CD14-positive monocyte (primary cell): ENCODE measurements around the gene AP1B1. TPM values are rescaled to one million over a fixed set of nuclear protein-coding genes. Genes with fewer than 3 reads are reported as not detected.

ENCODE experiments used
- DNase-seq, 3 donors: peaks; one replicate each; pipeline ENCODE4 v3.0.0-alpha.2; 2011 to 2022
- H2AFZ ChIP-seq: 2 replicates; pipeline ENCODE4 v1.6.0; 2012; ENCODE audit warnings: mild to moderate bottlenecking, low read depth, low read length, inconsistent platforms; ENCODE audit not compliant: insufficient read depth, poor library complexity, severe bottlenecking
- H3K27ac ChIP-seq, 2 donors: 1 replicate in 1 of 2; 2 replicates in 1 of 2; pipeline ENCODE4 v1.5.1; 2012 to 2013; ENCODE audit warnings: low read length in 2 of 2, control low read depth in 1 of 2, inconsistent platforms in 1 of 2, low read depth in 1 of 2, mild to moderate bottlenecking in 1 of 2
- H3K27me3 ChIP-seq, 2 donors: one replicate each; pipeline versions ENCODE4 v1.6.0 to v1.6.1; 2011 to 2013; ENCODE audit warnings: low read length in 2 of 2; ENCODE audit not compliant: control insufficient read depth in 2 of 2, insufficient read depth in 2 of 2
- H3K36me3 ChIP-seq, 2 donors: replicated peaks in 1 of 2; 1 replicate in 1 of 2; 2 replicates in 1 of 2; pipeline versions ENCODE4 v1.5.1 to v1.6.1; 2012 to 2013; ENCODE audit warnings: low read length in 2 of 2, control low read depth in 1 of 2, inconsistent platforms in 1 of 2, mild to moderate bottlenecking in 1 of 2; ENCODE audit not compliant: insufficient read depth in 2 of 2, control insufficient read depth in 1 of 2
- H3K4me1 ChIP-seq, 2 donors: 1 replicate in 1 of 2; 2 replicates in 1 of 2; pipeline versions ENCODE4 v1.5.1 to v1.6.1; 2012 to 2013; ENCODE audit warnings: low read length in 2 of 2, control low read depth in 1 of 2, inconsistent platforms in 1 of 2, mild to moderate bottlenecking in 1 of 2, moderate library complexity in 1 of 2; ENCODE audit not compliant: insufficient read depth in 2 of 2, control insufficient read depth in 1 of 2
- H3K4me2 ChIP-seq: replicated peaks from 2 replicates; pipeline ENCODE3; 2012; ENCODE audit warnings: low read length, moderate library complexity, mild to moderate bottlenecking; ENCODE audit not compliant: poor library complexity, severe bottlenecking; ENCODE audit errors: extremely low read depth
- H3K4me3 ChIP-seq, 3 experiments: fragments of 200-600 bp in 1 of 3; sonication (generic) in 1 of 3; replicated peaks in 1 of 3; 1 replicate in 2 of 3; 2 replicates in 1 of 3; pipeline ENCODE4 v1.5.1; 2011 to 2013; ENCODE audit warnings: low read length in 3 of 3, mild to moderate bottlenecking in 3 of 3, control low read depth in 2 of 3, low read depth in 2 of 3, inconsistent platforms in 1 of 3, moderate library complexity in 1 of 3
- H3K79me2 ChIP-seq: 2 replicates; pipeline ENCODE4 v1.6.0; 2012; ENCODE audit warnings: mild to moderate bottlenecking, control low read depth, inconsistent platforms, low read length, moderate library complexity; ENCODE audit not compliant: insufficient read depth
- H3K9ac ChIP-seq: 2 replicates; pipeline ENCODE4 v1.6.0; 2017; ENCODE audit warnings: low read length, mild to moderate bottlenecking; ENCODE audit not compliant: insufficient read depth, poor library complexity, severe bottlenecking
- H3K9me3 ChIP-seq, 2 donors: replicated peaks in 1 of 2; 1 replicate in 1 of 2; 2 replicates in 1 of 2; pipeline versions ENCODE4 v1.5.1 to v1.6.1; 2012 to 2013; ENCODE audit warnings: low read length in 2 of 2, control low read depth in 1 of 2; ENCODE audit not compliant: control insufficient read depth in 1 of 2, insufficient read depth in 1 of 2
- H4K20me1 ChIP-seq: 2 replicates; pipeline ENCODE4 v1.6.0; 2012; ENCODE audit warnings: mild to moderate bottlenecking, low read length, control low read depth, moderate library complexity; ENCODE audit not compliant: insufficient read depth
- H3K27ac Mint-ChIP-seq, 7 donors: one replicate each; pipeline ENCODE4 v1.8.0; 2020; ENCODE audit warnings: mild to moderate bottlenecking in 7 of 7, mixed read lengths in 7 of 7, moderate library complexity in 6 of 7, inconsistent platforms in 2 of 7
- H3K27me3 Mint-ChIP-seq, 3 donors: one replicate each; pipeline ENCODE4 v1.8.0; 2021 to 2022; ENCODE audit warnings: low read depth in 3 of 3, mild to moderate bottlenecking in 3 of 3, mixed read lengths in 3 of 3, moderate library complexity in 3 of 3, inconsistent platforms in 1 of 3
- H3K36me3 Mint-ChIP-seq, 2 donors: one replicate each; pipeline ENCODE4 v1.8.0; 2020; ENCODE audit warnings: mixed read lengths in 2 of 2, inconsistent platforms in 1 of 2, mild to moderate bottlenecking in 1 of 2
- H3K4me1 Mint-ChIP-seq: one replicate; pipeline ENCODE4 v1.8.0; 2020; ENCODE audit warnings: mild to moderate bottlenecking, mixed read lengths
- H3K4me3 Mint-ChIP-seq, 2 donors: one replicate each; pipeline ENCODE4 v1.8.0; 2020; ENCODE audit warnings: mild to moderate bottlenecking in 2 of 2, mixed read lengths in 2 of 2, moderate library complexity in 1 of 2
- H3K9me3 Mint-ChIP-seq, 7 donors: one replicate each; pipeline ENCODE4 v1.8.0; 2020 to 2022; ENCODE audit warnings: mixed read lengths in 7 of 7, mild to moderate bottlenecking in 6 of 7, moderate library complexity in 6 of 7, inconsistent platforms in 2 of 7
- WGBS: methylation state at CpG from one replicate; pipeline ENCODE4 v1.1.5; 2013; ENCODE audit warnings: missing lambda C conversion rate; ENCODE audit not compliant: insufficient coverage; 5-methylcytosine and 5-hydroxymethylcytosine counted together
- intact Hi-C, 2 donors: fragments of 100-400 bp; cut with micrococcal nuclease; formaldehyde crosslinking; loops; one replicate each; pipeline versions ENCODE4 v1.15.0 to v1.15.1; 2023
- polyA plus RNA-seq, 3 donors: library from polyadenylated mRNA; depleted of rRNA in 1 of 3; unstranded in 2 of 3; stranded (reverse) in 1 of 3; fragments of 300-500 nt in 2 of 3; fragments of >200 nt in 1 of 3; fragmentation: Illumina TruSeq in 2 of 3; gene quantifications; 1 replicate in 2 of 3; 2 replicates in 1 of 3; pipeline ENCODE4 v1.2.3, GENCODE V29; 2012 to 2021
- TF ChIP-seq, protein P1 (sequence below): fragments of 200-600 bp; IDR thresholded peaks from one replicate; pipeline ENCODE4 v1.8.0; 2022; ENCODE audit warnings: antibody characterized with exemption, mild to moderate bottlenecking

AP1B1 gene
- polyA plus RNA-seq, 3 donors: 29.0 to 102 (median 40.3) TPM

DNA sequence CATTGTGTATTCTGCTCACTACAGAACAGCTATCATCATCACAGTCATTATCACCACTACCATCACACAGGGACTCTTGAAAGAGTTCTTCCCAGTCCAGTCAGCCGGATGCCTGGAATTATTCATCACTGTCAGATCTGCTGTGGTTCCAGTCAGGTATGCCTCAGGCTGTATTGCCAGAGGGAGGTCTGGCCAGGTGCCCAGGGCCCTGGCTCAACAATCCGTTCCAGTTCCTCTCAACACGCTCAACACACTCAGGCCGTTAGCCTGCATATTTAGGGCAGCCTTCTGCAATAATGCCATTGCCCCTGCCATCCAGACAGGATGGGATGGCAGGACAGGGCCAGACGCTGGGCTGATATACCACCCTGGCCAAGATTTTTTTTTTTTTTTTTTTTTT lies 44.2 kb downstream of the AP1B1 start:
- Mint-ChIP-seq H3K36me3 (peaks cover 94 to 100% of the 10 kb centered on the region in 2 donors), H3K4me1 (no peaks in the 10 kb centered on the region), H3K27me3 (peaks cover 0 to 1% (median 0%) of the 10 kb centered on the region in 3 donors), H3K27ac (no peak overlapping the region), H3K9me3 (no peaks in the 10 kb centered on the region), H3K4me3 (no peak overlapping the region)
- Histone ChIP-seq H2AFZ (no peak overlapping the region), H3K79me2 (no peaks in the 10 kb centered on the region), H3K36me3 (peaks cover 91 to 100% of the 10 kb centered on the region in 2 donors), H3K9me3 (no peaks in the 10 kb centered on the region), H3K27me3 (no peaks in the 10 kb centered on the region), H3K4me2 (no peak overlapping the region), H3K9ac (no peak overlapping the region), H4K20me1 (peaks cover 49% of the 10 kb centered on the region), H3K27ac (no peak overlapping the region), H3K4me3 (no peak overlapping the region), H3K4me1 (no peaks in the 10 kb centered on the region)
- TF ChIP-seq, protein P1, sequence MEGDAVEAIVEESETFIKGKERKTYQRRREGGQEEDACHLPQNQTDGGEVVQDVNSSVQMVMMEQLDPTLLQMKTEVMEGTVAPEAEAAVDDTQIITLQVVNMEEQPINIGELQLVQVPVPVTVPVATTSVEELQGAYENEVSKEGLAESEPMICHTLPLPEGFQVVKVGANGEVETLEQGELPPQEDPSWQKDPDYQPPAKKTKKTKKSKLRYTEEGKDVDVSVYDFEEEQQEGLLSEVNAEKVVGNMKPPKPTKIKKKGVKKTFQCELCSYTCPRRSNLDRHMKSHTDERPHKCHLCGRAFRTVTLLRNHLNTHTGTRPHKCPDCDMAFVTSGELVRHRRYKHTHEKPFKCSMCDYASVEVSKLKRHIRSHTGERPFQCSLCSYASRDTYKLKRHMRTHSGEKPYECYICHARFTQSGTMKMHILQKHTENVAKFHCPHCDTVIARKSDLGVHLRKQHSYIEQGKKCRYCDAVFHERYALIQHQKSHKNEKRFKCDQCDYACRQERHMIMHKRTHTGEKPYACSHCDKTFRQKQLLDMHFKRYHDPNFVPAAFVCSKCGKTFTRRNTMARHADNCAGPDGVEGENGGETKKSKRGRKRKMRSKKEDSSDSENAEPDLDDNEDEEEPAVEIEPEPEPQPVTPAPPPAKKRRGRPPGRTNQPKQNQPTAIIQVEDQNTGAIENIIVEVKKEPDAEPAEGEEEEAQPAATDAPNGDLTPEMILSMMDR: no peak
- no peak for DNase-seq
- 68% methylated on average over 4 of the region's 5 CpGs for WGBS
- intact Hi-C loops: no loop called here

DNA sequence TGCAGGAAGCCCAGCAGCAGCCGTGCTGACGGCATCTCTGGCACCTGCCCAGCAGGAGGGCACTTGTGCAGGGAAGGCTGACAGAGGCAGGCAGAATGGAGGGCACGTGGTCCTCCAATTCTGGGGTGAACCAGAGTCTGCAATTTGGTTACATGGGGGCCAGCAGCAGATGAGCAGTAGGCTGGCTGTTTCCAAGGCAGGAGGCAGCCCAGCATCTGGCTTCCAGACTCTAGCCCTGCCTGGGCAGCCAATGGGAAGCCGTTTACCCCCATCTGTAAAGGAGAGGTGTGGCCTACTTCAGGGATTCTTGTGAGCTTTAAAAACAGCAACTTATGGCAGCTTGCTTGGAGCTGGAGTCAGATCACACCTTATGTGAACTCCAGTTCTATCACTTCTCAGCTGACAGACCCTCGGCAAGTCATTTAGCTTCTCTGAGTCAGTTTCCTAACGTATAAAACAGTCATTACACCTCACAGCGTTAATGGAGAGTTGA lies 45.0 kb downstream of the AP1B1 start:
- no peak overlapping the region for H3K4me2 ChIP-seq
- no peaks in the 10 kb centered on the region for H3K27me3 ChIP-seq
- Mint-ChIP-seq H3K4me3 (no peak overlapping the region), H3K4me1 (no peaks in the 10 kb centered on the region), H3K36me3 (peaks cover 94 to 100% of the 10 kb centered on the region in 2 donors), H3K27ac (peak overlapping the region in 2 of 7 donors; percentile 6 to 19), H3K9me3 (no peaks in the 10 kb centered on the region), H3K27me3 (peaks cover 0 to 3% (median 0%) of the 10 kb centered on the region in 3 donors)
- 64% methylated on average over 3 of the region's 7 CpGs for WGBS
- TF ChIP-seq, protein P1: no peak
- H3K9ac ChIP-seq: no peak overlapping the region
- peaks cover 91 to 100% of the 10 kb centered on the region in 2 donors for H3K36me3 ChIP-seq
- H3K4me3 ChIP-seq: no peak overlapping the region
- peak overlapping the region in 1 of 2 donors; percentile 8 for H3K27ac ChIP-seq
- intact Hi-C loops: no loop called here
- no peaks in the 10 kb centered on the region for H3K9me3 ChIP-seq
- DNase-seq: no peak
- H4K20me1 ChIP-seq: peaks cover 53% of the 10 kb centered on the region
- H3K79me2 ChIP-seq: no peaks in the 10 kb centered on the region
- no peaks in the 10 kb centered on the region for H3K4me1 ChIP-seq
- H2AFZ ChIP-seq: no peak overlapping the region
